Mesenchymal stem cell (in vitro differentiated cells and primary cell): ENCODE data around the gene ATP7A.
"Not testable (repeated sequence)": the region's sequence is repeated elsewhere in the genome, so short reads cannot be mapped to it uniquely, and the experiment has no call there.

Experiments used
- DNase-seq: peaks from one replicate; pipeline ENCODE4 v3.0.0-alpha.2; 2013
- H2AFZ ChIP-seq: one replicate; pipeline ENCODE4 v1.6.1; 2013; ENCODE audit warnings: low read depth, mild to moderate bottlenecking, control low read depth, inconsistent platforms, low read length, moderate library complexity
- H2AK5ac ChIP-seq: 2 replicates; pipeline ENCODE4 v1.6.1; 2013; ENCODE audit warnings: low read length, moderate library complexity, mild to moderate bottlenecking, inconsistent platforms; ENCODE audit not compliant: severe bottlenecking
- H2BK120ac ChIP-seq: one replicate; pipeline ENCODE4 v1.6.1; 2013; ENCODE audit warnings: low read depth, mild to moderate bottlenecking, inconsistent platforms, low read length, moderate library complexity
- H2BK12ac ChIP-seq, 2 experiments: one replicate each; pipeline ENCODE4 v1.6.1; 2013; ENCODE audit warnings: inconsistent platforms in 2 of 2, low read length in 2 of 2, mild to moderate bottlenecking in 2 of 2, moderate library complexity in 2 of 2, control low read depth in 1 of 2
- H2BK15ac ChIP-seq: one replicate; pipeline ENCODE4 v1.6.1; 2013; ENCODE audit warnings: mild to moderate bottlenecking, low read depth, inconsistent platforms; ENCODE audit not compliant: poor library complexity, severe bottlenecking
- H2BK5ac ChIP-seq: 2 replicates; pipeline ENCODE4 v1.6.1; 2013; ENCODE audit warnings: low read depth, mild to moderate bottlenecking, low read length, control low read depth, inconsistent platforms; ENCODE audit not compliant: poor library complexity, severe bottlenecking
- H3K14ac ChIP-seq, 2 experiments: one replicate each; pipeline ENCODE4 v1.6.1; 2013; ENCODE audit warnings: inconsistent platforms in 2 of 2, low read length in 2 of 2, control low read depth in 1 of 2, mild to moderate bottlenecking in 1 of 2, moderate library complexity in 1 of 2
- H3K18ac ChIP-seq, 2 experiments: one replicate each; pipeline ENCODE4 v1.6.1; 2013; ENCODE audit warnings: inconsistent platforms in 2 of 2, low read length in 2 of 2, control low read depth in 1 of 2, low read depth in 1 of 2, mild to moderate bottlenecking in 1 of 2
- H3K23ac ChIP-seq, 2 experiments: one replicate each; pipeline ENCODE4 v1.6.1; 2013; ENCODE audit warnings: inconsistent platforms in 2 of 2, low read length in 2 of 2, mild to moderate bottlenecking in 2 of 2, moderate library complexity in 2 of 2, control low read depth in 1 of 2
- H3K27ac ChIP-seq: 2 replicates; pipeline ENCODE4 v1.5.1; 2013; ENCODE audit warnings: mild to moderate bottlenecking, moderate library complexity, low read length, control low read depth, inconsistent platforms; ENCODE audit not compliant: poor library complexity, severe bottlenecking
- H3K27me3 ChIP-seq, 2 experiments: 2 replicates each; pipeline versions ENCODE4 v1.6.1 to v1.7.0; 2013; ENCODE audit warnings: low read length in 2 of 2, mild to moderate bottlenecking in 2 of 2, moderate library complexity in 2 of 2, control low read depth in 1 of 2, inconsistent platforms in 1 of 2; ENCODE audit not compliant: control insufficient read depth in 1 of 2, insufficient read depth in 1 of 2
- H3K36me3 ChIP-seq, 2 experiments: 2 replicates each; pipeline versions ENCODE4 v1.6.1 to v1.7.0; 2013; ENCODE audit warnings: low read length in 2 of 2, control low read depth in 1 of 2, inconsistent platforms in 1 of 2, low read depth in 1 of 2, mild to moderate bottlenecking in 1 of 2; ENCODE audit not compliant: insufficient read depth in 2 of 2, control insufficient read depth in 1 of 2
- H3K4ac ChIP-seq, 2 experiments: one replicate each; pipeline ENCODE4 v1.6.1; 2013; ENCODE audit warnings: inconsistent platforms in 2 of 2, low read length in 2 of 2, mild to moderate bottlenecking in 2 of 2, moderate library complexity in 2 of 2, control low read depth in 1 of 2, low read depth in 1 of 2
- H3K4me1 ChIP-seq: 2 replicates; pipeline ENCODE4 v1.6.1; 2013; ENCODE audit warnings: low read depth, low read length, control low read depth; ENCODE audit not compliant: control insufficient read depth, insufficient read depth
- H3K4me2 ChIP-seq: 2 replicates; pipeline ENCODE4 v1.6.1; 2013; ENCODE audit warnings: low read length, mild to moderate bottlenecking, inconsistent platforms; ENCODE audit not compliant: poor library complexity, severe bottlenecking
- H3K4me3 ChIP-seq, 2 experiments: 2 replicates each; pipeline versions ENCODE4 v1.5.1 to v1.7.0; 2013; ENCODE audit warnings: low read length in 2 of 2, mild to moderate bottlenecking in 2 of 2, control low read depth in 1 of 2, low read depth in 1 of 2; ENCODE audit not compliant: insufficient read depth in 1 of 2
- H3K79me1 ChIP-seq: replicated peaks from 2 replicates; pipeline ENCODE4 v1.6.1; 2013; ENCODE audit warnings: mild to moderate bottlenecking, control low read depth, low read length, inconsistent platforms; ENCODE audit not compliant: poor library complexity, severe bottlenecking
- H3K9ac ChIP-seq: 2 replicates; pipeline ENCODE4 v1.7.0; 2013; ENCODE audit warnings: mild to moderate bottlenecking, low read length, moderate library complexity
- H3K9me3 ChIP-seq: 2 replicates; pipeline ENCODE4 v1.7.0; 2013; ENCODE audit warnings: mild to moderate bottlenecking, low read length; ENCODE audit not compliant: control insufficient read depth
- H4K8ac ChIP-seq: one replicate; pipeline ENCODE4 v1.6.1; 2013; ENCODE audit warnings: inconsistent platforms, mild to moderate bottlenecking, low read length, moderate library complexity
- H4K91ac ChIP-seq: one replicate; pipeline ENCODE4 v1.6.1; 2013; ENCODE audit warnings: mild to moderate bottlenecking, low read length, inconsistent platforms
- WGBS: methylation state at CpG from one replicate; pipeline ENCODE4 v1.1.7; 2013; ENCODE audit warnings: mixed read lengths; 5-methylcytosine and 5-hydroxymethylcytosine counted together

The ATP7A gene

GRCh38 chrX:78064152-78064551 is 153.7 kb downstream of the ATP7A start:
- Histone ChIP-seq H2BK12ac (no peak overlapping the region), H3K27me3 (no peaks in the 10 kb centered on the region), H2AK5ac (no peak overlapping the region), H3K23ac (no peak overlapping the region), H3K36me3 (no peaks in the 10 kb centered on the region), H2AFZ (no peak overlapping the region), H3K4ac (no peak overlapping the region), H3K4me1 (no peaks in the 10 kb centered on the region), H3K9me3 (peaks cover 6% of the 10 kb centered on the region), H3K4me3 (no peak overlapping the region), H3K18ac (no peak overlapping the region), H4K91ac (no peak overlapping the region), H4K8ac (no peak overlapping the region), H3K9ac (no peak overlapping the region), H3K14ac (no peak overlapping the region), H2BK15ac (no peak overlapping the region), H3K27ac (no peak overlapping the region), H3K4me2 (no peak overlapping the region), H2BK120ac (no peak overlapping the region), H2BK5ac (no peak overlapping the region), H3K79me1 (no peaks in the 10 kb centered on the region)
- WGBS, result 92% methylated on average over 4 of the region's 4 CpGs
- DNase-seq, result no peak

GRCh38 chrX:78064698-78065601 is 154.5 kb downstream of the ATP7A start:
- not testable (repeated sequence) for H3K4ac ChIP-seq, H3K4me2 ChIP-seq, H3K23ac ChIP-seq, H4K8ac ChIP-seq, H3K27me3 ChIP-seq, H2AK5ac ChIP-seq, H3K79me1 ChIP-seq, H2BK120ac ChIP-seq, H3K36me3 ChIP-seq, H2AFZ ChIP-seq, H3K14ac ChIP-seq, H3K4me1 ChIP-seq, H2BK12ac ChIP-seq, H3K9me3 ChIP-seq, H4K91ac ChIP-seq, H3K4me3 ChIP-seq
- peak overlapping the region; percentile 12 to 54 for H3K18ac ChIP-seq
- DNase-seq, result peak; percentile 83
- 49% methylated on average over 2 of the region's 6 CpGs for WGBS
- H3K9ac ChIP-seq, result peak overlapping the region; percentile 68
- peak overlapping the region; percentile 44 for H2BK5ac ChIP-seq
- H3K27ac ChIP-seq, result peak overlapping the region; percentile 51
- peak overlapping the region; percentile 52 for H2BK15ac ChIP-seq

- H3K36me3 ChIP-seq, result no peaks in the 10 kb centered on the region
- no peak for DNase-seq
- no peak overlapping the region for H2AK5ac ChIP-seq
- no peak overlapping the region for H4K8ac ChIP-seq
- H3K14ac ChIP-seq, result no peak overlapping the region
- no peaks in the 10 kb centered on the region for H3K27me3 ChIP-seq
- H2BK12ac ChIP-seq, result no peak overlapping the region
- no peak overlapping the region for H3K4me3 ChIP-seq
- no peak overlapping the region for H2BK120ac ChIP-seq
- no peak overlapping the region for H3K27ac ChIP-seq
- H2AFZ ChIP-seq, result no peak overlapping the region
- 60% methylated on average over 1 of the region's 1 CpG for WGBS
- peaks cover 7% of the 10 kb centered on the region for H3K9me3 ChIP-seq
- no peak overlapping the region for H2BK5ac ChIP-seq
- H3K79me1 ChIP-seq, result no peaks in the 10 kb centered on the region
- no peak overlapping the region for H3K9ac ChIP-seq
- H3K4ac ChIP-seq, result no peak overlapping the region
- no peak overlapping the region for H3K4me2 ChIP-seq
- no peak overlapping the region for H3K18ac ChIP-seq
- no peak overlapping the region for H2BK15ac ChIP-seq
- no peak overlapping the region for H4K91ac ChIP-seq
- no peak overlapping the region for H3K23ac ChIP-seq
- H3K4me1 ChIP-seq, result no peaks in the 10 kb centered on the region
Observed at GRCh38 chrX:78066110-78066509, 155.6 kb downstream of the ATP7A start.

- no peak overlapping the region for H3K18ac ChIP-seq
- no peak overlapping the region for H4K91ac ChIP-seq
- no peak overlapping the region for H4K8ac ChIP-seq
- H2AFZ ChIP-seq, result no peak overlapping the region
- no peak overlapping the region for H3K4me2 ChIP-seq
- no peaks in the 10 kb centered on the region for H3K79me1 ChIP-seq
- DNase-seq, result no peak
- H3K4me1 ChIP-seq, result no peaks in the 10 kb centered on the region
- no peak overlapping the region for H3K9ac ChIP-seq
- H2BK5ac ChIP-seq, result no peak overlapping the region
- H3K27me3 ChIP-seq, result no peaks in the 10 kb centered on the region
- WGBS, result no CpG with 5 or more reads among the region's 3 CpGs
- peaks cover 15% of the 10 kb centered on the region for H3K9me3 ChIP-seq
- no peak overlapping the region for H3K4me3 ChIP-seq
- no peak overlapping the region for H3K14ac ChIP-seq
- no peaks in the 10 kb centered on the region for H3K36me3 ChIP-seq
- H3K27ac ChIP-seq, result no peak overlapping the region
- no peak overlapping the region for H2BK15ac ChIP-seq
- no peak overlapping the region for H2BK120ac ChIP-seq
- no peak overlapping the region for H3K4ac ChIP-seq
- H3K23ac ChIP-seq, result no peak overlapping the region
- no peak overlapping the region for H2AK5ac ChIP-seq
- no peak overlapping the region for H2BK12ac ChIP-seq
Observed at GRCh38 chrX:78071331-78071730, 160.8 kb downstream of the ATP7A start.
